A549 treated with AZD9567 at 1 μM for 4 hours (cell line): Measurements from ENCODE around the gene BAIAP2L2. TPM values are rescaled to one million over a fixed set of nuclear protein-coding genes. Genes with fewer than 3 reads are reported as not detected.

ENCODE experiments used
- total RNA-seq: library from RNA; stranded (reverse); fragments of 200-300 nt; extraction: Qiagen RNA extraction; gene quantifications from 5 replicates; pipeline ENCODE4 v1.2.3, GENCODE V29; 2022; ENCODE audit not compliant: insufficient read depth

The BAIAP2L2 gene, protein sequence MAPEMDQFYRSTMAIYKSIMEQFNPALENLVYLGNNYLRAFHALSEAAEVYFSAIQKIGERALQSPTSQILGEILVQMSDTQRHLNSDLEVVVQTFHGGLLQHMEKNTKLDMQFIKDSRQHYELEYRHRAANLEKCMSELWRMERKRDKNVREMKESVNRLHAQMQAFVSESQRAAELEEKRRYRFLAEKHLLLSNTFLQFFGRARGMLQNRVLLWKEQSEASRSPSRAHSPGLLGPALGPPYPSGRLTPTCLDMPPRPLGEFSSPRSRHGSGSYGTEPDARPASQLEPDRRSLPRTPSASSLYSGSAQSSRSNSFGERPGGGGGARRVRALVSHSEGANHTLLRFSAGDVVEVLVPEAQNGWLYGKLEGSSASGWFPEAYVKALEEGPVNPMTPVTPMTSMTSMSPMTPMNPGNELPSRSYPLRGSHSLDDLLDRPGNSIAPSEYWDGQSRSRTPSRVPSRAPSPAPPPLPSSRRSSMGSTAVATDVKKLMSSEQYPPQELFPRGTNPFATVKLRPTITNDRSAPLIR
- 2.6 to 6.9 TPM (median 6.2 TPM) in 5 replicates for total RNA-seq

GRCh38 chr22:38110008-38110862 is at the start of gene BAIAP2L2:
BAIAP2L2 (minus strand) TSS chr22:38110684; CDS start chr22:38110525, 159 bp downstream.

DNA sequence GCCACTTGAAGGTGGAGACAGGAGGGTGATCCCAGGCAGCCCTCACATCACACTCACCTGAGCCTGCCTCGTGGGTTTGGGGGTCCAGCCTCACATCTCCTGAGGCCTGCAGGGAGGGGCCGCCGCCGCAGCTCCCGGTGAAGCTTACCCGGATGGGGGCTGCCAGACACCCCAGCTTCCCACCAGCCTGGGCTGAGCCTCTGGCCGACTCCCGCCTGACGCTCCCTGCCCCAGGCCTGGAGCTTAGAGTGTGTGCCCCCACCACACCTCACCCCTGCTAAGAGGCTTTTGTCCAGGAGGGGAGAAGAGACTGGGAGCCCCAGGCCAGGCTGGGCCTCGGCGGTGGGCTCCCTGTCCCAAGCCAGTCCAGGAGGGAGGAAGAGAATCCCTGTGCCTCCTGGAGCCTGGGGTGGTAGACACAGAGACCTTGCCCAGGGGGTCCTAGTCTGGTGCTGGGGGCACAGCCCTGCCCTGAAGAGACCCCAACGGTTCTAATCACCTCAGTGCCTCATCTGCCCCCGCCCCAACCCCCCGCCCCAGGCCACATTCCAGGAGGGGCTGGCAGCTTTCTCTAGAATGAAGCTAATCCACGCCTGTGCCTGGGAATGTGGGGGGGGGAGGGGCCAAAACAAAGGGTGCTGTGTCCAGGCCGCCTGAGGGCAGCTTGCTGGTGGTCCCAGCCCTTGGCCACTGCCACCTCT is 26.4 kb downstream of the BAIAP2L2 start, which contains the start of gene SLC16A8:
SLC16A8 (minus strand) TSS at position 254 of the 701 bp plus-strand sequence. CDS start 1,311 bp downstream, outside the sequence.

DNA sequence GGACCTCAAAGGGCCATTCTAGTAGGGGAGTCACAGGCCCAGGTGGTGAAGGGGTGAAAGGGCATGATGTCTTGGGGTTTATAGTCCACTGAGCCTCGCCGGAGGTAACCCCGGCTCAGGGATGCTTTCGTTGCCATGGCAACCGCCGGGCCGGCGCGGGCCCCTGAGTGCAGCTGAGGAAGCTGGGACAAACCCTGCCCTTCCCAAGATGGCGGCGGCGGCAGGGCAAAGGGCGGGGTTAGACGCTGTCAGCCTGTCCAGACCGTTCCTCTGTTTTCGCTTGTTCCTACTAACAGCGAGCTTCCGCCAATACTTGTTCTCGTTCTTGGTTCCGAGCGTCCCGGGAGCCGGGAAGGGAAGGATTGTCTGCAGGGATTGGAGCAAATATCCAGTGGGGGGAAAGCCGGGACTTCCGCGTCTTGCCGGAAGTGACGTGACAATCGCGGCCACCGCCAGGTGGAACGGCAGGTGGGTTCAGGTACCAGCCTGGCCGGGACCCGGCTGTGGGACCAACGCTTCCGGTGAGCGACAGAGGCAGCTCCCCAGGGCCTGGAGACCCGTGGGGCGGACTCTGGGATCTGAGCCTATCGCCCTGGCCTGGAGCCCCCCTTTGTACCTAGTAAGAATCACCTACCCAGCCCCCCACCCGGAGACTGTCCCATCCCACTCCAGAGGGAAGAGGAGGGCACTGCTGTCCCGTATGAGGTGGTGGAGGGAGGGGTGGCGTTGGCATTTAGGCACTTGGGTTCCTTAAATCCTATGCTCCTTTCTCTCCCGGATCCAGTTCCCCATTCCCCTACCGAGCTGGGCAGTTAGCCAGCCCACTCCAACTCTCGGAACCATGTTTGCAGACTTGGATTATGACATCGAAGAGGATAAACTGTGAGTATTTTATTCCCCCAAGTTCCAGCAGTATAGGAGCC is 53.3 kb downstream of the BAIAP2L2 start, which contains the start of gene PICK1:
PICK1 (plus strand) TSS at position 436 of the 923 bp plus-strand sequence; CDS start at position 842, 406 bp downstream.

Other genes with a start within 250 kb of the BAIAP2L2 start
- 15.2 to 18.2 TPM (median 17.6 TPM) in 5 replicates for gene MICALL1, start 204.4 kb downstream of the BAIAP2L2 start, total RNA-seq
- 0.22 to 0.37 TPM (median 0.28 TPM) in 4 of 5 replicates, not detected in the other for gene C22orf23, start 157.1 kb downstream of the BAIAP2L2 start, total RNA-seq
- 88.8 to 143 TPM (median 140 TPM) in 5 replicates for gene POLR2F, start 157.0 kb downstream of the BAIAP2L2 start, total RNA-seq
- gene SOX10, start 126.1 kb downstream of the BAIAP2L2 start, total RNA-seq, result not detected in 5 replicates
- gene PICK1, start 53.3 kb downstream of the BAIAP2L2 start, total RNA-seq, result 10.1 to 14.1 TPM (median 11.3 TPM) in 5 replicates
- not detected in 5 replicates for gene SLC16A8, start 26.5 kb downstream of the BAIAP2L2 start, total RNA-seq
- 3.2 to 5.0 TPM (median 3.7 TPM) in 4 of 5 replicates, not detected in the other for gene PLA2G6, start 71.1 kb upstream of the BAIAP2L2 start, total RNA-seq
- 17.8 to 25.2 TPM (median 19.2 TPM) in 5 replicates for gene MAFF, start 91.3 kb upstream of the BAIAP2L2 start, total RNA-seq
- 39.3 to 54.9 TPM (median 51.4 TPM) in 5 replicates for gene TMEM184B, start 162.3 kb upstream of the BAIAP2L2 start, total RNA-seq
- 62.6 to 100 TPM (median 97.0 TPM) in 5 replicates for gene CSNK1E, start 206.7 kb upstream of the BAIAP2L2 start, total RNA-seq